ENCODE measurements around the gene PEX11G.

Gene PEX11G

DNA sequence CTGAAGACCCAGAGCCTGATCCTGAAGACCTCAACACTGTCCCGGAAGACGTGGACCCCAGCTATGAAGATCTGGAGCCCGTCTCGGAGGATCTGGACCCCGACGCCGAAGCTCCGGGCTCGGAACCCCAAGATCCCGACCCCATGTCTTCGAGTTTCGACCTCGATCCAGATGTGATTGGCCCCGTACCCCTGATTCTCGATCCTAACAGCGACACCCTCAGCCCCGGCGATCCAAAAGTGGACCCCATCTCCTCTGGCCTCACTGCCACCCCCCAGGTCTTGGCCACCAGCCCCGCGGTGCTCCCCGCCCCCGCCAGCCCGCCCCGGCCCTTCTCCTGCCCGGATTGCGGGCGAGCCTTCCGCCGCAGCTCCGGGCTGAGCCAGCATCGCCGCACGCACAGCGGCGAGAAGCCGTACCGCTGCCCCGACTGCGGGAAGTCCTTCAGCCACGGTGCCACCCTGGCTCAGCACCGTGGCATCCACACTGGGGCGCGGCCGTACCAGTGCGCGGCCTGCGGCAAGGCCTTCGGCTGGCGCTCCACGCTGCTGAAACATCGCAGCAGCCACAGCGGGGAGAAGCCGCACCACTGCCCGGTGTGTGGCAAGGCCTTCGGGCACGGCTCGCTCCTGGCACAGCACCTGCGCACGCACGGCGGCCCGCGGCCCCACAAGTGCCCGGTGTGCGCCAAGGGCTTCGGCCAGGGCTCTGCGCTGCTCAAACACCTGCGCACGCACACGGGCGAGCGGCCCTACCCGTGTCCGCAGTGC, 30.7 kb upstream of the PEX11G start:
- TF ChIP-seq, protein P1, sequence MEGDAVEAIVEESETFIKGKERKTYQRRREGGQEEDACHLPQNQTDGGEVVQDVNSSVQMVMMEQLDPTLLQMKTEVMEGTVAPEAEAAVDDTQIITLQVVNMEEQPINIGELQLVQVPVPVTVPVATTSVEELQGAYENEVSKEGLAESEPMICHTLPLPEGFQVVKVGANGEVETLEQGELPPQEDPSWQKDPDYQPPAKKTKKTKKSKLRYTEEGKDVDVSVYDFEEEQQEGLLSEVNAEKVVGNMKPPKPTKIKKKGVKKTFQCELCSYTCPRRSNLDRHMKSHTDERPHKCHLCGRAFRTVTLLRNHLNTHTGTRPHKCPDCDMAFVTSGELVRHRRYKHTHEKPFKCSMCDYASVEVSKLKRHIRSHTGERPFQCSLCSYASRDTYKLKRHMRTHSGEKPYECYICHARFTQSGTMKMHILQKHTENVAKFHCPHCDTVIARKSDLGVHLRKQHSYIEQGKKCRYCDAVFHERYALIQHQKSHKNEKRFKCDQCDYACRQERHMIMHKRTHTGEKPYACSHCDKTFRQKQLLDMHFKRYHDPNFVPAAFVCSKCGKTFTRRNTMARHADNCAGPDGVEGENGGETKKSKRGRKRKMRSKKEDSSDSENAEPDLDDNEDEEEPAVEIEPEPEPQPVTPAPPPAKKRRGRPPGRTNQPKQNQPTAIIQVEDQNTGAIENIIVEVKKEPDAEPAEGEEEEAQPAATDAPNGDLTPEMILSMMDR (IDR thresholded peaks at IDR 0.05): no peak

DNA sequence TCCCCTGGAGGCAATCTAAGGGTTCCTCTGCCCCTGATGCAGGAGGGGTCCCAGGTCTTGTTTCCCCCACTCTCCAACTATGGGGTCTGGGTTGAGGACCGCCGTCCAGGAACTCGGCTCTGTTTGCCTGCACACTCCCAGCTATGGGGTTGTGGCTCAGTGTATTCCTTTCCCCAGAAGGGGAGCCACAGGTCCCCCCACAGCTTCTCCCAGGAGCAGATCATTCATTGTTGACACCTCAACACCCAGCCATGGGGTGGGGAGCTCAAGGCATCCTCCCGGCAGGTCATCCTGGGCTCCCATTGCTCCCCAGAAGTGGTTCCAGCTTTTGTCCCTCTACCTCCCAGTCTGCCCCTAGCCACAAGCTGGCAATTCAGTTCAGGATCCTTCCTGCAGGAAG, 28.0 kb upstream of the PEX11G start:
- TF ChIP-seq, protein P1 (IDR thresholded peaks at IDR 0.05): no peak

DNA sequence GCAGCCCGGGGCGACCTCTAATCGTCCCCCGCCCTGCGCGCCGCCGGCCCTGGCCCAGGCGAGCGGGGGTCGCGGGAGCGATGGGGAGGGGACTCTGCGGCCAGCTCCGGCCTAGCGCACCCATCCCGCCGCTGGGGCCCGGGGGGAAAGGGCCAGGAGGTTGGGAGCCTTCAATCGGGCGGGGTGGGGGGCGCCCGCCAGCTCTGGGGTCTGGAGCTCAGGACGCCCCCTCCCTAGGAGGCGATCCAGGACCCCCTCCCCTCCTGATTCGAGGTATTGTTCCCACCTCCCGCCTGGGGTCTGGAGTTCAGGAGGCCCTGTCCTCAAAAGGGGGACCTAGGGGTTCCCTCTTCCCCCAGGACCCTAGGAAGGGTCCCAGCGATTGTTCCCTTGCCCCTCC, 27.5 kb upstream of the PEX11G start:
- TF ChIP-seq, protein P1 (IDR thresholded peaks at IDR 0.05): no peak

DNA sequence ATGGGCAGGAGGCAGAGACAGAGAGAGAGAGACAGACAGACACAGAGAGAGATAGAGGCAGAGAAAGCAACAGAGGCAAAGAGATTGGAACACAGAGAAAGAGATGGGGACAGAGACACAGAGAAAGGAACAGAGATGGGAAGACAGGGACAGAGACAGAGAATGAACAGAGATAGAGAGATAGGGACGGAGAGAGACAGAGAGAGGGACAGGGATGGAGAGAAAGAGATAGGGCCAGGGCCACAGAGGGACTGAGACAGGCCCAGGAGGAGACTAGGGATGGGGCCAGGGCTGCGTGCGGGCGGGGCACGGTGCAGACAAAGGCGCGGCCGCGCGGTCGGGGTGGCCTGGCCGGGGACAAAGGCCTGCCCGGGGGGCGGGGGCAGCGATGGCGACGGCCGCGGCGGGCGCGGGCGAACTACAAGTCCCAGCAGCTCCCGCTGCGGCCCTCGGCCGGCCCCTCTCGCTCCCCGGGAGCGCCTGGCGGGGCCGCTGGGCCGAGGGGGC, 26.9 kb upstream of the PEX11G start, which contains the start of gene ZNF358:
ZNF358 (plus strand) TSS at position 459 of the 507 bp plus-strand sequence. CDS start 3,140 bp downstream, outside the sequence.
- TF ChIP-seq, protein P1 (IDR thresholded peaks at IDR 0.05): no peak

DNA sequence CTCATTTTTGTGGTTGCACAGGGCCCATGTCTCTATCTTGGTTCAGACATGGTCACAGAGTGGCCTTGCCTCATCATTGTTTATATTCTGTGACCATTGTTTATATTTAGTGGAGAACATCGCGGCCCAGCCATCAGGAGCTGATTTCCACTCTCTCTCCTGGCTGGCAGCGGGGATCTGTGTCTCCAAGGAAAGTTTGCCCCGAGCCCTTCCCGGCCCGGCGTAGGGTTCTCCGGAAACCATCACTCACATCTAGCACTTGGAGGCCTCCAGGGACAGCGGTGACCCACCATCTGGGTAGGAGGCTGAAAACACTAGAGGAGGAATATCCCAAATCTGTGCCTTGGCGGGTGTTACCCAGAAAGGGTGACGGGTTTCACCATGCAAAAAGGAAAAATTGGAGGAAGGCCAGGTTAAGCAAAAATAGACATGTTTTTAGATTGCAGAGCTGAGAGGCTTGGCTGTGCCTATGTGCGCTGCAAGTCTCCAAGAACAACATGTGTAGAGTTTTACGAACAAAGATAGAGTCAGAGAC, 26.3 kb upstream of the PEX11G start:
- TF ChIP-seq, protein P1 (IDR thresholded peaks at IDR 0.05): no peak

DNA sequence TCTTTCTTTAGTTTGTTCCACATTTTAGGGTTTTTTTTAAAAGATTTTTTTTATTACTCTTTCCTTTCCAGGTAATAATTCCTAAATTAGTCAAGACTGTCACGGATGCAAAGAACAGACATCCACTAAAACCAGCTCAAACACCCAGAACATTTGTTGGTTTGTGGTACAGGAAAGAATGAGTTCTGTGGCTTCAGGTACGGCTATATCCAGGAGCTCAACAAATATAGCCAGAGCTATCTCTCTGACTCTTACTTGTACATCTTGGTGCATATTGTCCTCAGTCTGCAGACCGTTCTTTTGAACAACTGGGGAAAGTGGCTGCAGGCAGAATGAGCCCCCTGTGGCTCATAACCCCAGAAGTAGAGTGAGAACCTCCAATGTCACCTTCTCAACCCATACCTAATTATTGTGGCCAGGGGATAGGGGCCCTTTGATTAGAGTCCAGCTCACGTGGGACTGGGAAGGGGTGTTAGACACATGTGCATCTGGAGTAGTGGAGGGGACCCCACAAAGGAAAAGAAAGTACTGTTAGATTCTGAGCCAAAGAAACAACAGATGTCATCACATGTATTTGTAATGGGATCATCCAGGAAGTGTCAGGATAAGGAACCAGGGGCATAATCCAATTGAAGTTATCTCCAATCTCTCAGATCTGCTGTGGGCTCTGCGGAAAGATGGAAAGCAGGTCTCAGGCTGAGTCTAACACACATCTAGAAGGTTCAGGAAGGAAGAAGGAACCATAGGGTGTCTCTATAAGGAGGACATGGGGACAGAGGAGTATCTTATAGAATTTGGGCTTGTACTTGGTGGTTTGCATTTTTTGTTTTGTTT, 25.2 kb upstream of the PEX11G start:
- TF ChIP-seq, protein P1 (IDR thresholded peaks at IDR 0.05): no peak

DNA sequence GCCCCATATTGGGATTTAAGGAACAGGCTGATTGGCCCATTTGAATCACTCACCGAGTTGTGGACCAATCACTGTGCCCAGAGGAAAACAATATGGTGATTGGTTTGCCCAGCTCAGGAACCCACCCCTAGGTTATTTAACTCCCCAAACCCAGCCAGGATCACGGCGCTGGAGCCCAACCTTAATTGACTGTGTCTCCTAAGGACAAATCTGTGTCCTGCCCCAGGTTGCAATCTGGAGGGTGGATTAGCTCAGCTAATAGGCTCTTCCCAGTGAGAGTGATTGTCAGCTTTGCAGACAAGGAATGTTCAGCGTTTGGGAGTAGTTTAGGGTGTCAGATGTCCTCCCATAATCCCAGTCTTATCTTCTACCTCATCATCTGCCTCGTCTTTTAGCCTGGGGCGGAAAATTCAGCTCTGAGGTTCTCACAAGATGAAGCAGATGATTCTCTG, 23.6 kb upstream of the PEX11G start:
- TF ChIP-seq, protein P1 (IDR thresholded peaks at IDR 0.05): no peak

All from LNCAP (cell line).